GM19035 (cell line): ENCODE results near the gene GNG2.

Experiments
- ATAC-seq: cut with Tn5 transposase; IDR thresholded peaks from one replicate; pipeline ENCODE4 v1.9.1; 2021; ENCODE audit not compliant: unreplicated experiment

GNG2 gene

DNA sequence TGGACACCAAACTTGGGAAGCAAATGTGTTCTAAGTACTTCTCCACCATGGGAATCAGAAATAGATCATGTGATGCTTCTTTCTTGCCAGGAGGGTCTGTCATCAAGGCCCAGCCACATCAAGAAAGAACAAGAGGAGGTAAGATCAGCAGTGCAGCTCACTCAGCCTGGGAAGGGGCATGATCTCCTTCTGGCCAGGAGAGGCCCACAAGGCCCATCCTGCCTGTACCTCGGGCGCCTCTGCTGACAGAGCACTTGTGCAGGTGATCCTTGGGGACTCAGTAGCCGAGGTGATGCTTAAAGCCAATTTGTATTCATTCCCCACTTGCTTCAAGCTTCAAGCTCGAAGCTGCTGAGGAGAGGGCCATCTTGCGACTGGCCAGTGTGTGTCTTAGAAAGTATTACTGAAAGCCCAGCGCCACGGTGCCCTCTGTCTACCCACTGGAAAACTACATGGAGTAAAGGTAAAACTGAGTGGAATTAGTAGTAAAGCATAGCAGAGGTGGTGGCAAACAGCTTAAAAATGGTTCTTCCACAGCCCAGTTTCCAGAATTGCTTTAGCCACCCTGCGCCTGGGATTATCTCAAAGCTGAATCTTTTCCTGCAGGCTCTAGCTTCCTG, 155.1 kb downstream of the GNG2 start:
- ATAC-seq, result no peak

DNA sequence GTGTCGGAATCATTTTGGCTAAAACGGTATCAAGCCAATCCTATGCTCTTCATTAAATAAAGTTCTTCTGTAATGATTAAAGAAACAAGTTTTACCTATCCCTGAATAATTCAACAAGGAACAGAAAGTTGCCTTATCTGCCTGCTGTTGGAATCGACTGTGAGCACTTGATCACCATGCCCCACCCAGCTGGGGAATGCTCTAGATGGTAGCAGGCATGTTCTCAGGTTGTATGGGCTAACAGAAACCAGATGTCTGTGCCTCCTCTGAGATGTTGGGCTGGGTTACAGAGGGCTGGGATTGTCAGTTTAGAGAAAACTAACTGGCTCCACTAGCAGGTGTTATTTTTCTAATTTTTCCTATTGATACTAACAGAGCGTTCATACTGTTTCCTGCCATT, 157.8 kb downstream of the GNG2 start:
- no peak for ATAC-seq

DNA sequence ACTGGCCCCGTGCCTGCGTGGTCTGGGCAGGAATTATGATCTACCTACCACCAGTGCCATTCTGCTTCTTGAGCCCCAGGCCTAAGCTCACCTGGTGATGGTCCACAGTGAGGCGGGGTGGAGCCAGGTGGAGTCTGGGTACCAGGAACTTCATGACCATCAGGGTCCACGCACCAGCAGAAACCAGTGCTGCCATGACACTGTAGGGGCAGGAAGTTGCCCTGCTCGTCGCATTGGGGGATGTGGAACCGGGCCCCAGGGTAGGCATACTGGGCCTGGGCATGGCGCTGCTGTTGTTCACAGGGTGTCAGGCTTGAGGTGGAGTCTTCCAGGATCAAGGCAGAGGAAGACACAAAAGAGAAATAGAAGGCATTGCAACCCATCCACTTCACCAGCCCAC, 158.6 kb downstream of the GNG2 start:
- no peak for ATAC-seq
